Esophagus squamous epithelium (tissue), 5 donors: ENCODE measurements around the gene SERPINB8. TPM values are rescaled to one million over a fixed set of nuclear protein-coding genes. Genes with fewer than 3 reads are reported as not detected.
"Not testable (repeated sequence)": the region's sequence is repeated elsewhere in the genome, so short reads cannot be mapped to it uniquely, and the experiment has no call there.

Experiments used
- DNase-seq: peaks from one replicate; lab custom pipeline; 2025; lab: John Stamatoyannopoulos, UW
- H3K27ac ChIP-seq, 4 donors: fragments of 200-600 bp; sonication (generic); one replicate each; pipeline ENCODE4 v1.5.1; 2016 to 2019; ENCODE audit warnings: mild to moderate bottlenecking in 1 of 4
- H3K27me3 ChIP-seq, 4 donors: fragments of 200-600 bp; sonication (generic); 1 replicate in 3 of 4; 2 replicates in 1 of 4; pipeline versions ENCODE4 v1.5.1 to v1.6.0; 2017 to 2021; ENCODE audit warnings: antibody characterized with exemption in 1 of 4
- H3K36me3 ChIP-seq, 3 donors: fragments of 200-600 bp; sonication (generic); one replicate each; pipeline ENCODE4 v1.5.1; 2016 to 2019
- H3K4me1 ChIP-seq, 3 donors: fragments of 200-600 bp; sonication (generic); one replicate each; pipeline ENCODE4 v1.5.1; 2017 to 2019
- H3K4me3 ChIP-seq, 4 donors: fragments of 200-600 bp; sonication (generic); 1 replicate in 3 of 4; 2 replicates in 1 of 4; pipeline ENCODE4 v1.5.1; 2016 to 2019; ENCODE audit warnings: mild to moderate bottlenecking in 2 of 4, moderate library complexity in 1 of 4
- H3K9me3 ChIP-seq, 3 donors: fragments of 200-600 bp; sonication (generic); one replicate each; pipeline ENCODE4 v1.5.1; 2016 to 2019
- CTCF ChIP-seq, 6 experiments: fragments of 450-650 bp in 4 of 6; fragments of 200-600 bp in 2 of 6; sonication (generic) in 2 of 6; IDR thresholded peaks; one replicate each; pipeline ENCODE4 v1.5.1; 2016 to 2019; ENCODE audit warnings: antibody characterized with exemption in 6 of 6, mild to moderate bottlenecking in 4 of 6, moderate library complexity in 4 of 6
- POLR2A ChIP-seq, 4 donors: fragments of 450-650 bp; IDR thresholded peaks; one replicate each; pipeline ENCODE4 v1.6.1; 2017; ENCODE audit warnings: antibody characterized with exemption in 4 of 4, mild to moderate bottlenecking in 4 of 4, moderate library complexity in 3 of 4
- WGBS, 2 donors: methylation state at CpG; one replicate each; pipeline ENCODE4 v1.1.5; 2018; 5-methylcytosine and 5-hydroxymethylcytosine counted together
- intact Hi-C: fragments of 100-400 bp; cut with DNase I; formaldehyde crosslinking; loops from one replicate; pipeline ENCODE4 v1.15.0; 2022
- total RNA-seq, 4 donors: library from RNA; depleted of rRNA; stranded (reverse); fragments of >200 nt; gene quantifications; one replicate each; pipeline ENCODE4 v1.1.0, GENCODE V29; 2016
- donor health status: DM: yes; HTN: yes; CAD: no.

Gene SERPINB8
- total RNA-seq, result 10 to 100 TPM; 17.7 to 43.2 (median 34.2) TPM

- TF ChIP-seq CTCF (IDR thresholded peaks at IDR 0.05) (no peak), POLR2A (IDR thresholded peaks at IDR 0.05) (peak in 3 of 4 donors; percentile 61 to 91 (median 91))
- peaks cover 4 to 19% (median 10%) of the 10 kb centered on the region in 3 donors for H3K4me1 ChIP-seq
- H3K27me3 ChIP-seq, result no peaks in the 10 kb centered on the region
- WGBS, 2 donors, result 0 to 1% methylated on average over 25 to 42 of the region's 62 CpGs
- DNase-seq, result peak; percentile 27
- peak within 1 kb of the TSS; percentile 63 to 98 (median 88) for H3K4me3 ChIP-seq
- H3K9me3 ChIP-seq, result no peaks in the 10 kb centered on the region
- intact Hi-C loops, result no loop called here
- H3K27ac ChIP-seq, result peak within 1 kb of the TSS; percentile 98 to 100 (median 99)
- no peaks in the 10 kb centered on the region for H3K36me3 ChIP-seq
Observed at GRCh38 chr18:63969942-63970808, at the start of gene SERPINB8. Gene SERPINB8 (plus strand): TSS chr18:63970081. CDS start chr18:63978309, 8,228 bp downstream.

GRCh38 chr18:63922049-63922448 lies 47.8 kb upstream of the SERPINB8 start:
- no peaks in the 10 kb centered on the region for H3K9me3 ChIP-seq
- no peak overlapping the region for H3K27ac ChIP-seq
- no peak for DNase-seq
- H3K4me3 ChIP-seq, result no peak overlapping the region
- 83 to 84% methylated on average over 2 of the region's 2 CpGs for WGBS, 2 donors
- TF ChIP-seq POLR2A (IDR thresholded peaks at IDR 0.05) (no peak), CTCF (IDR thresholded peaks at IDR 0.05) (no peak)
- H3K4me1 ChIP-seq, result no peaks in the 10 kb centered on the region
- H3K27me3 ChIP-seq, result no peaks in the 10 kb centered on the region
- intact Hi-C loops, result no loop called here
- no peaks in the 10 kb centered on the region for H3K36me3 ChIP-seq

GRCh38 chr18:63924551-63924950 lies 45.3 kb upstream of the SERPINB8 start:
- 40 to 58% methylated on average over 1 of the region's 1 CpG for WGBS, 2 donors
- Histone ChIP-seq H3K4me1 (no peaks in the 10 kb centered on the region), H3K4me3 (no peak overlapping the region), H3K27ac (no peak overlapping the region), H3K36me3 (no peaks in the 10 kb centered on the region), H3K9me3 (no peaks in the 10 kb centered on the region), H3K27me3 (no peaks in the 10 kb centered on the region)
- intact Hi-C loops, result no loop called here
- TF ChIP-seq POLR2A (IDR thresholded peaks at IDR 0.05), result no peak
- no peak for TF ChIP-seq CTCF (IDR thresholded peaks at IDR 0.05)
- no peak for DNase-seq

- DNase-seq, result no peak
- TF ChIP-seq POLR2A (IDR thresholded peaks at IDR 0.05), result no peak
- no peak for TF ChIP-seq CTCF (IDR thresholded peaks at IDR 0.05)
- no peaks in the 10 kb centered on the region for H3K27me3 ChIP-seq
- H3K9me3 ChIP-seq, result no peaks in the 10 kb centered on the region
- no peak overlapping the region for H3K27ac ChIP-seq
- no peaks in the 10 kb centered on the region for H3K36me3 ChIP-seq
- 64 to 66% methylated on average over 8 of the region's 8 CpGs for WGBS, 2 donors
- H3K4me1 ChIP-seq, result no peaks in the 10 kb centered on the region
- intact Hi-C loops, result no loop called here
- no peak overlapping the region for H3K4me3 ChIP-seq
Observed at GRCh38 chr18:63928331-63928730, 41.5 kb upstream of the SERPINB8 start.

GRCh38 chr18:63929369-63929768 lies 40.5 kb upstream of the SERPINB8 start:
- H3K27ac ChIP-seq, intact Hi-C loops, H3K36me3 ChIP-seq, H3K9me3 ChIP-seq, H3K4me3 ChIP-seq, H3K27me3 ChIP-seq, DNase-seq, H3K4me1 ChIP-seq: not testable (repeated sequence)
